Right lobe of liver (tissue), 6 donors: ENCODE results near the gene CCDC167. TPM values are rescaled to one million over a fixed set of nuclear protein-coding genes. Genes with fewer than 3 reads are reported as not detected.
A peak's percentile ranks its signal among the peaks of the same experiment; 100 is the strongest.

Source experiments
- ATAC-seq, 4 donors: fragments of 200-7000 bp; cut with Tn5 transposase; one replicate each; pipeline ENCODE4 v1.9.1; 2020; ENCODE audit warnings: mild to moderate bottlenecking in 4 of 4, moderate library complexity in 4 of 4
- DNase-seq, 3 donors: peaks; one replicate each; pipeline ENCODE4 v3.0.0-alpha.2; 2020
- H3K27ac ChIP-seq, 3 donors: fragments of 200-600 bp; one replicate each; pipeline ENCODE4 v1.8.0; 2022
- H3K27me3 ChIP-seq, 2 donors: fragments of 200-600 bp; one replicate each; pipeline ENCODE4 v1.8.0; 2022
- H3K36me3 ChIP-seq, 4 donors: fragments of 200-600 bp; sonication (generic) in 1 of 4; one replicate each; pipeline versions ENCODE4 v1.5.1 to v1.8.0; 2017 to 2022; ENCODE audit warnings: control low read depth in 1 of 4
- H3K4me1 ChIP-seq, 4 donors: fragments of 200-600 bp; sonication (generic) in 1 of 4; one replicate each; pipeline versions ENCODE4 v1.5.1 to v1.8.0; 2017 to 2022; ENCODE audit warnings: control low read depth in 1 of 4
- H3K4me3 ChIP-seq, 3 donors: fragments of 200-600 bp; one replicate each; pipeline ENCODE4 v1.8.0; 2022
- H3K9me3 ChIP-seq, 4 donors: fragments of 200-600 bp; sonication (generic) in 1 of 4; one replicate each; pipeline versions ENCODE4 v1.5.1 to v1.8.0; 2017 to 2022; ENCODE audit warnings: control low read depth in 1 of 4
- POLR2A ChIP-seq: fragments of 450-650 bp; IDR thresholded peaks from one replicate; pipeline ENCODE4 v1.6.1; 2017; ENCODE audit warnings: antibody characterized with exemption, mild to moderate bottlenecking
- WGBS: methylation state at CpG from one replicate; pipeline ENCODE4 v1.1.6; 2018; ENCODE audit warnings: low coverage, low lambda C conversion rate; ENCODE audit not compliant: insufficient coverage; ENCODE audit errors: missing lambda C conversion rate; 5-methylcytosine and 5-hydroxymethylcytosine counted together
- intact Hi-C, 2 donors: fragments of 100-400 bp; cut with DNase I; formaldehyde crosslinking; loops; one replicate each; pipeline versions ENCODE4 v1.11.2 to v1.14.1; 2022
- total RNA-seq, 6 experiments: library from RNA; depleted of rRNA in 2 of 6; stranded (reverse); fragments of >200 nt in 2 of 6; fragmentation: NEBNext Ultra II Directional in 3 of 6; extraction: Animal tissue kit (Norgen Biotek cat#: 25700) in 3 of 6; gene quantifications; one replicate each; pipeline versions ENCODE4 v1.1.0 to v1.2.4, GENCODE V29; 2016 to 2023
- TF ChIP-seq, protein P1 (sequence below), 4 donors: fragments of 200-600 bp in 3 of 4; fragments of 450-650 bp in 1 of 4; IDR thresholded peaks; one replicate each; pipeline versions ENCODE4 v1.5.1 to v1.8.0; 2016 to 2022; ENCODE audit warnings: antibody characterized with exemption in 4 of 4, mild to moderate bottlenecking in 2 of 4
- donor health status: DM: no; HTN: yes; CAD: no.
- donor health status: DM: no; HTN: no; CAD: no.
- donor health status: DM: no; HTN: no; CAD: no.
- donor health status: DM: no; HTN: yes; CAD: no.
- donor health status: DM: no; HTN: yes; CAD: no.

CCDC167 gene
- total RNA-seq, 6 experiments from 2014 or later, result 16.5 to 103 (median 26.9) TPM

DNA sequence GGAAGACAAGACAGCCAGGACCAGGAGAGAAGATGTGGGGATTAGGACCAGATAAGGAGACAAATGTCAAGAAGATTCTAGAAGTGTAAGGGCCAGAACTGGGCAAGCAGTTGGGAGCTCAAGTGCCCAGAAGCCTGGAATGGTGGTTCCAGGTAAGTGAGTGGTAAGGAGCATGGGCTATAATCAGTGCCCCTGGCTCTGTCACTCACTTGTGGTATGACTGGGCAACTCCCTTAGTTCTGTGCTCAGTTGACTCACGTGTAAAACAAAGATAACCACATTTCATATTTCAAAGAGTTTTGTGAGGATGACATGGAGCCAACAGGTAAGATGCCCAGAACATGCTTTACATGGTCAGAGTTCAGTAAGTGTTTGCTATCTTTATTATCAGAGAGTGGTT is 11.2 kb downstream of the CCDC167 start:
- no peak for TF ChIP-seq POLR2A
- TF ChIP-seq, protein P1, sequence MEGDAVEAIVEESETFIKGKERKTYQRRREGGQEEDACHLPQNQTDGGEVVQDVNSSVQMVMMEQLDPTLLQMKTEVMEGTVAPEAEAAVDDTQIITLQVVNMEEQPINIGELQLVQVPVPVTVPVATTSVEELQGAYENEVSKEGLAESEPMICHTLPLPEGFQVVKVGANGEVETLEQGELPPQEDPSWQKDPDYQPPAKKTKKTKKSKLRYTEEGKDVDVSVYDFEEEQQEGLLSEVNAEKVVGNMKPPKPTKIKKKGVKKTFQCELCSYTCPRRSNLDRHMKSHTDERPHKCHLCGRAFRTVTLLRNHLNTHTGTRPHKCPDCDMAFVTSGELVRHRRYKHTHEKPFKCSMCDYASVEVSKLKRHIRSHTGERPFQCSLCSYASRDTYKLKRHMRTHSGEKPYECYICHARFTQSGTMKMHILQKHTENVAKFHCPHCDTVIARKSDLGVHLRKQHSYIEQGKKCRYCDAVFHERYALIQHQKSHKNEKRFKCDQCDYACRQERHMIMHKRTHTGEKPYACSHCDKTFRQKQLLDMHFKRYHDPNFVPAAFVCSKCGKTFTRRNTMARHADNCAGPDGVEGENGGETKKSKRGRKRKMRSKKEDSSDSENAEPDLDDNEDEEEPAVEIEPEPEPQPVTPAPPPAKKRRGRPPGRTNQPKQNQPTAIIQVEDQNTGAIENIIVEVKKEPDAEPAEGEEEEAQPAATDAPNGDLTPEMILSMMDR (IDR thresholded peaks at IDR 0.05), result no peak
- H3K9me3 ChIP-seq, result no peaks in the 10 kb centered on the region
- intact Hi-C loops, result loop anchor here (10.0 kb wide), 2 partner anchors 196 to 206 kb away; partner anchors contain the start of gene MDGA1 (in 1 of the 2)
- H3K4me3 ChIP-seq, result no peak overlapping the region
- H3K4me1 ChIP-seq, result peaks cover 0 to 2% (median 0%) of the 10 kb centered on the region in 4 donors
- 17% methylated on average over 1 of the region's 1 CpG for WGBS
- DNase-seq, result no peak
- H3K27ac ChIP-seq, result no peak overlapping the region
- no peak for ATAC-seq
- H3K27me3 ChIP-seq, result no peaks in the 10 kb centered on the region
- H3K36me3 ChIP-seq, result no peaks in the 10 kb centered on the region

DNA sequence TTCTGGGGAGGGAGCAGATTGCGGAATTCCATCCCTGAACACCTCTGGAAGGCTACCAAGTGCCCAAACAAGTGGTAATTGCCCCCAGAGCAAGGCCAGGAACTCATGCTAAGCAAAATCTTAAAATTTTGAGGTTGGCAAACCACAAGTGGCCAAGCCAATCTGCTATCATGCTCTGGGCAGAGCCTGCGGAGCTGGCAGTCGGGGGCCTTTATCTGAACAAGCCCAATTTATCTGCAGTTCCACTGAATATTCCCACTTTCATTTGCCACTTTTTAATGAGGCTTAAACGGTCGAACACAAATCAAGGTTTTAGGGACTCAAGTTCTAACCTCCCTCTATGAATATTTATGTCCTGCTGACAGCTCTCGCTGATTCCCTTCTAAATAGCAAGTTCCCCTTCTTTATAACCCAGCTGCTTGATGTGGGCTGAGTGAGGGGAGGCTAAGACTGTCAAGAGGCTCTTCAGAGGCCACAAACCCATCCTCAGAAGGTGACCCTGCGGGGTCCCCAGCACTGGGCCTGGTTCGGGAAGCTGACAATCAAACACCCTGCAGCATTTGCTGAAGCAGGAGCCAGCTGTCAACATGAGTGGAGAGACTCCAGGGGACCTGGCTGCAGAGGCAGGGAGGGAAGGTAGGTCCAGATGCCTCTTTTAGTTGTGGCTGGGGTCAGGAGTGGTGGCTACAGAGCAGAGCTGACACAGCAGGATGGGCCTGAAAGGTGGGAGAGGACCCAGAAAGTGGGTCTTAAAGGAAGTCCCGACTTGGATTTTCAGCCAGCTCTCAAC is 11.9 kb downstream of the CCDC167 start:
- Histone ChIP-seq H3K9me3 (no peaks in the 10 kb centered on the region), H3K27me3 (no peaks in the 10 kb centered on the region), H3K4me3 (no peak overlapping the region), H3K27ac (no peak overlapping the region), H3K36me3 (no peaks in the 10 kb centered on the region), H3K4me1 (no peaks in the 10 kb centered on the region)
- no peak for ATAC-seq
- TF ChIP-seq, protein P1 (IDR thresholded peaks at IDR 0.05), result no peak
- TF ChIP-seq POLR2A, result no peak
- 74% methylated on average over 4 of the region's 9 CpGs for WGBS
- intact Hi-C loops, result loop anchor here (10.0 kb wide), 2 partner anchors 197 to 207 kb away; partner anchors contain the start of gene MDGA1 (in 1 of the 2)
- peak in 1 of 3 donors; percentile 23 for DNase-seq

DNA sequence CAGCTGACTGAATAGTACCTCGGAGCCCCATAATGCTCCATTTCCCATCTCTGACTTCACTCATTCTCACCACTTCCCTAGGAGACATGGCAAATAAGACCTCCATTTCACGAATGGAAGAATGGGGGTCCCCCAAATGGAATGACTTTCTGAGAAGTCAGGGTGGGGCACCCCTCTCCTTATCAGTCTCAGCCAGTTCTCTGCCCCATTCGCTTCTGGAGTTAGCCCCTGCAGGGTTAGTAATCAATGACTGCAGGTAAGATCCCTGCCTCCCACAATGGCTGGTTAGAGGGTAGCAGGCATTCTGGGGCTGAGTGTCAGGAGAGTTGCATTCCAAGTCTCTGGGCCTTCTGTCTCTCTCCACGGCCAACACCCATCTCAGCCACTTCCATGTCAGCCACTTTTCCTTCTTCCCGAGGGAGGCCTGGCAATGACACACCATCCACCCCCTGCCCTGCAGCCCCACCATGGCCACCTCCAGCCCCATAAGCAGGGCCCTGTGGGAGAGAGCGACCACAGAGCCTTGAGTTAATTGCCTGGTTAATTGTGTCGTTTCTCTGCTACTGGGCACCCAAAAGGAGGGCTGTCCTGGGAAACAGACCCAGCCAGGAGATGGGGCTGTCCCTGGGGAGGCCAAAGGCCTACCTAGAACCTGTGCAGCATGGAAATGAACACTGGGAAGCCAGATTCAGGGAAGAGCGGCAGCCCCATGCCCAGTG is 13.4 kb downstream of the CCDC167 start:
- no peak for DNase-seq
- 81% methylated on average over 5 of the region's 8 CpGs for WGBS
- intact Hi-C loops, result loop anchor here (10.0 kb wide), 2 partner anchors 199 to 209 kb away; partner anchors contain the start of gene MDGA1 (in 1 of the 2)

DNA sequence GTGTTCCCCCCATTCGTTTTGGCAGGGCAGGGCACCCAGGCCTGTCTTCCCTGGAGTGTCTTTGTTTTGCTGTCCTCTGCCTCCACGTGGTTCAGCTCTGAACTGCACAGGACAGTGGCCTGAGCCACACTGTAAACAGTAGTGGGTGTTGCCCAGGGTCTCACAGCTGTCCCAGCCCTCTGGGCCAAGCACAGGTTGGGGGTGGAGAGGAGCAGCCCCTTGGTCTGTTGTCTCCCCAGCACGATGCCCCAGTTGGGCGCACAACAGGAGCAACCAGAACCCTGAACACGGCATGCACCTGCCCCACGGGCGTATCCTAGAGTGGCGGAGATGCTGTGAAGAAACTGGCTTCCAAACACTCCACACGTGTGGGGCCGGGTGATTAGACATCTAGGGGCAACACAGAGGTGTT is 14.4 kb downstream of the CCDC167 start:
- no peak for TF ChIP-seq POLR2A
- TF ChIP-seq, protein P1 (IDR thresholded peaks at IDR 0.05), result no peak
- no peak overlapping the region for H3K4me3 ChIP-seq
- DNase-seq (no peak), ATAC-seq (peak in 1 of 4 donors; percentile 16)
- peaks cover 0 to under 1% (median 0%) of the 10 kb centered on the region in 4 donors for H3K36me3 ChIP-seq
- no peaks in the 10 kb centered on the region for H3K27me3 ChIP-seq
- intact Hi-C loops, result loop anchor here (10.0 kb wide), 2 partner anchors 200 to 210 kb away; partner anchors contain the start of gene MDGA1 (in 1 of the 2)
- no peaks in the 10 kb centered on the region for H3K9me3 ChIP-seq
- 50% methylated on average over 3 of the region's 10 CpGs for whole genome bisulfite sequencing
- H3K27ac ChIP-seq, result no peak overlapping the region
- H3K4me1 ChIP-seq, result no peaks in the 10 kb centered on the region

More for the DNA sequence above, 13.4 kb downstream of the CCDC167 start:
- H3K4me1 ChIP-seq, result no peaks in the 10 kb centered on the region
- no peak overlapping the region for H3K4me3 ChIP-seq
- no peaks in the 10 kb centered on the region for H3K27me3 ChIP-seq
- H3K36me3 ChIP-seq, result no peaks in the 10 kb centered on the region
- TF ChIP-seq, protein P1 (IDR thresholded peaks at IDR 0.05), result no peak
- TF ChIP-seq POLR2A, result no peak
- H3K9me3 ChIP-seq, result no peaks in the 10 kb centered on the region
- H3K27ac ChIP-seq, result no peak overlapping the region
- no peak for ATAC-seq
